A549 (cell line): ENCODE results near the gene KCNQ5. TPM values are rescaled to one million over a fixed set of nuclear protein-coding genes. Genes with fewer than 3 reads are reported as not detected.

Experiments
- ATAC-seq, 2 experiments: fragments of 200-7000 bp in 1 of 2; fragments of >200 bp in 1 of 2; cut with Nextera tagmentation in 1 of 2; cut with Tn5 transposase in 1 of 2; 3 replicates each; pipeline versions ENCODE4 v1.8.0 to v1.9.1; 2018 to 2020; ENCODE audit warnings: mild to moderate bottlenecking in 1 of 2, moderate library complexity in 1 of 2
- CTCF ChIA-PET: fragments of 300-600 bp; sonication (Branson Sonifier 250); formaldehyde crosslinking; extraction: SDS; loops from one replicate; lab custom pipeline; 2021; ENCODE audit warnings: antibody characterized with exemption, inconsistent platforms; lab: Yijun Ruan, JAX
- POLR2A ChIA-PET: fragments of 350-600 bp; formaldehyde crosslinking; extraction: SDS; loops from one replicate; lab custom pipeline; 2021; ENCODE audit warnings: antibody characterized with exemption, inconsistent platforms; lab: Yijun Ruan, JAX
- DNase-seq, 2 experiments: peaks; one replicate each; pipeline versions ENCODE4 v3.0.0 to v3.0.0-alpha.2; 2011 to 2016; ENCODE audit warnings: low read depth in 1 of 2, low spot score in 1 of 2
- FAIRE-seq: peaks from 2 replicates; lab custom pipeline; 2011; peaks lifted over from hg19 to GRCh38; lab: Jason Lieb, UNC
- H3K27ac ChIP-seq, 2 experiments: fragments of >200 bp; sonication (Bioruptor Twin); formaldehyde crosslinking; 3 replicates each; pipeline ENCODE4 v1.5.1; 2016 to 2017
- H3K4me1 ChIP-seq: fragments of >200 bp; sonication (Bioruptor Twin); formaldehyde crosslinking; 3 replicates; pipeline ENCODE4 v1.6.1; 2016
- H3K4me2 ChIP-seq: fragments of >200 bp; sonication (Bioruptor Twin); formaldehyde crosslinking; 3 replicates; pipeline ENCODE4 v1.6.1; 2016
- H3K4me3 ChIP-seq: fragments of >200 bp; sonication (Bioruptor Twin); formaldehyde crosslinking; 3 replicates; pipeline ENCODE4 v1.5.1; 2016
- H3K9me3 ChIP-seq: fragments of >200 bp; sonication (Bioruptor Twin); formaldehyde crosslinking; 3 replicates; pipeline ENCODE4 v1.6.1; 2016
- ATOH8 ChIP-seq: fragments of 250-450 bp; sonication (Bioruptor Pico); IDR thresholded peaks from 2 replicates; pipeline ENCODE4 v1.5.0; 2020; ENCODE audit warnings: low read depth, mild to moderate bottlenecking, moderate library complexity
- CBX2 ChIP-seq: fragments of 200-600 bp; sonication (generic); IDR thresholded peaks from 2 replicates; pipeline ENCODE4 v1.6.1; 2016; ENCODE audit warnings: low read depth, mild to moderate bottlenecking, borderline replicate concordance
- CEBPB ChIP-seq, 2 experiments: fragments of >200 bp in 1 of 2; sonication (Bioruptor Twin) in 1 of 2; formaldehyde crosslinking in 1 of 2; IDR thresholded peaks; 2 replicates each; pipeline ENCODE4 v1.6.1; 2012 to 2016
- CHD2 ChIP-seq: fragments of 150-350 bp; IDR thresholded peaks from 2 replicates; pipeline ENCODE4 v1.6.1; 2014; ENCODE audit warnings: low read length; ENCODE audit not compliant: partially characterized antibody
- KDM5A ChIP-seq: fragments of 200-600 bp; sonication (generic); IDR thresholded peaks from 2 replicates; pipeline ENCODE4 v1.6.1; 2016; ENCODE audit warnings: antibody characterized with exemption, mild to moderate bottlenecking
- MAZ ChIP-seq: fragments of 150-350 bp; IDR thresholded peaks from 2 replicates; pipeline ENCODE4 v1.6.1; 2014; ENCODE audit warnings: antibody characterized with exemption, low read depth, low read length, borderline replicate concordance
- MYC ChIP-seq: IDR thresholded peaks from 2 replicates; pipeline ENCODE4 v1.6.1; 2012; ENCODE audit warnings: mild to moderate bottlenecking, inconsistent platforms, low read length, improper control_type of control experiment, borderline replicate concordance
- NR3C1 ChIP-seq: fragments of >200 bp; sonication (Bioruptor Twin); formaldehyde crosslinking; IDR thresholded peaks from 3 replicates; pipeline ENCODE4 v1.6.1; 2017
- PHF8 ChIP-seq: fragments of 200-600 bp; sonication (generic); IDR thresholded peaks from 2 replicates; pipeline ENCODE4 v1.6.1; 2016; ENCODE audit warnings: low read depth, mild to moderate bottlenecking, antibody characterized with exemption, moderate library complexity, borderline replicate concordance
- RAD21 ChIP-seq, 2 experiments: fragments of >200 bp in 1 of 2; sonication (Bioruptor Twin) in 1 of 2; formaldehyde crosslinking in 1 of 2; IDR thresholded peaks in 1 of 2; conservative IDR thresholded peaks in 1 of 2; 2 replicates in 1 of 2; 3 replicates in 1 of 2; pipeline ENCODE4 v1.6.1; 2012 to 2018; ENCODE audit warnings: inconsistent platforms in 1 of 2
- RNF2 ChIP-seq: fragments of 200-600 bp; sonication (generic); IDR thresholded peaks from 2 replicates; pipeline ENCODE4 v1.6.1; 2016; ENCODE audit warnings: low read depth, mild to moderate bottlenecking, antibody characterized with exemption, moderate library complexity, borderline replicate concordance
- TFCP2L1 ChIP-seq: fragments of 250-450 bp; sonication (Bioruptor Pico); IDR thresholded peaks from 2 replicates; pipeline ENCODE4 v1.5.0; 2021; ENCODE audit warnings: mild to moderate bottlenecking
- TP53 ChIP-seq: fragments of 250-450 bp; sonication (Bioruptor Pico); IDR thresholded peaks from 2 replicates; pipeline ENCODE4 v1.5.0; 2021; ENCODE audit warnings: mild to moderate bottlenecking, moderate library complexity
- ZC3H11A ChIP-seq: fragments of 450-650 bp; IDR thresholded peaks from 2 replicates; pipeline ENCODE4 v1.6.1; 2014; ENCODE audit warnings: antibody characterized with exemption, mild to moderate bottlenecking
- ZFP36 ChIP-seq: fragments of 450-650 bp; IDR thresholded peaks from 2 replicates; pipeline ENCODE4 v1.6.1; 2014; ENCODE audit warnings: borderline replicate concordance; ENCODE audit not compliant: partially characterized antibody
- ZSCAN20 ChIP-seq: fragments of 250-450 bp; sonication (Bioruptor Pico); IDR thresholded peaks from 2 replicates; pipeline ENCODE4 v1.8.0; 2022; ENCODE audit warnings: mild to moderate bottlenecking, moderate library complexity
- WGBS: methylation state at CpG from one replicate; pipeline ENCODE4 v1.1.6; 2017; ENCODE audit errors: missing lambda C conversion rate; 5-methylcytosine and 5-hydroxymethylcytosine counted together
- polyA plus RNA-seq, 4 experiments: library from polyadenylated mRNA; depleted of rRNA in 3 of 4; stranded (reverse); fragments of >200 nt; fragmentation: RNase III in 1 of 4; extraction: RNeasy Plus Mini Kit Qiagen cat#74134 plus additional on column Dnase treatment in 1 of 4; gene quantifications; 2 replicates in 3 of 4; 3 replicates in 1 of 4; pipeline ENCODE4 v1.2.3, GENCODE V29; 2011 to 2017
- TF ChIP-seq, protein P1 (sequence below): fragments of 250-450 bp; sonication (Bioruptor Pico); IDR thresholded peaks from 2 replicates; pipeline ENCODE4 v1.5.0; 2021; ENCODE audit warnings: mild to moderate bottlenecking, moderate library complexity, borderline replicate concordance
- TF ChIP-seq, protein P2 (sequence below): IDR thresholded peaks from 2 replicates; pipeline ENCODE4 v1.6.1; 2012
- TF ChIP-seq, protein P3 (sequence below): fragments of 150-350 bp; IDR thresholded peaks from 2 replicates; pipeline ENCODE4 v1.6.1; 2014; ENCODE audit warnings: low read depth, mild to moderate bottlenecking, low read length

KCNQ5 gene
- polyA plus RNA-seq, 2 of the 4 experiments (the other 2 are of a cell fraction): 1.2 to 1.3 TPM

DNA sequence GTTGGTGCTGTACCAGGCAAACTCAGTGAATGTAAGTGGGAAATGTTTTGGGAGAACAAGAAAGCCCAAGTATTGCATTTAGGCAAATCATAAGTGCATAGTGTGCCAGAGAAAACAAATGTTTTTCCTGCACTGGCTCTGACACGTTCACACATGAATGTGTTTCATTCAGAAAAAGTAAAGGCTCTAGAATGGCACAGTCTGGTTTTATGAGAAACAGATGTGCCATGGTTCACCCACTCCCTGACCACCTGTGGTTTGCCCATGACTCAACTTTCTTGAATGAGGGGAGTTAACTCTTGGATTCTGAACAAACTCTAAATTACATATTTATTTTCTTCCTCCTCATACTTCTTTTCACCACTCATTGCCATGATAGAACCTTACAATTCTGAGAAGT lies 126.9 kb downstream of the KCNQ5 start (continued):
- TF ChIP-seq, protein P1, sequence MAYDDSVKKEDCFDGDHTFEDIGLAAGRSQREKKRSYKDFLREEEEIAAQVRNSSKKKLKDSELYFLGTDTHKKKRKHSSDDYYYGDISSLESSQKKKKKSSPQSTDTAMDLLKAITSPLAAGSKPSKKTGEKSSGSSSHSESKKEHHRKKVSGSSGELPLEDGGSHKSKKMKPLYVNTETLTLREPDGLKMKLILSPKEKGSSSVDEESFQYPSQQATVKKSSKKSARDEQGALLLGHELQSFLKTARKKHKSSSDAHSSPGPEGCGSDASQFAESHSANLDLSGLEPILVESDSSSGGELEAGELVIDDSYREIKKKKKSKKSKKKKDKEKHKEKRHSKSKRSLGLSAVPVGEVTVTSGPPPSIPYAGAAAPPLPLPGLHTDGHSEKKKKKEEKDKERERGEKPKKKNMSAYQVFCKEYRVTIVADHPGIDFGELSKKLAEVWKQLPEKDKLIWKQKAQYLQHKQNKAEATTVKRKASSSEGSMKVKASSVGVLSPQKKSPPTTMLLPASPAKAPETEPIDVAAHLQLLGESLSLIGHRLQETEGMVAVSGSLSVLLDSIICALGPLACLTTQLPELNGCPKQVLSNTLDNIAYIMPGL (CRISPR knock-in tag): no peak
- no peak for TF ChIP-seq TP53 (CRISPR knock-in tag)
- no peak for TF ChIP-seq PHF8
- TF ChIP-seq ZFP36: no peak
- TF ChIP-seq MYC: no peak
- no peak for TF ChIP-seq TFCP2L1 (CRISPR knock-in tag)
- no peak for TF ChIP-seq KDM5A
- TF ChIP-seq ATOH8 (CRISPR knock-in tag): no peak
- TF ChIP-seq CBX2: no peak
- TF ChIP-seq ZSCAN20: no peak

DNA sequence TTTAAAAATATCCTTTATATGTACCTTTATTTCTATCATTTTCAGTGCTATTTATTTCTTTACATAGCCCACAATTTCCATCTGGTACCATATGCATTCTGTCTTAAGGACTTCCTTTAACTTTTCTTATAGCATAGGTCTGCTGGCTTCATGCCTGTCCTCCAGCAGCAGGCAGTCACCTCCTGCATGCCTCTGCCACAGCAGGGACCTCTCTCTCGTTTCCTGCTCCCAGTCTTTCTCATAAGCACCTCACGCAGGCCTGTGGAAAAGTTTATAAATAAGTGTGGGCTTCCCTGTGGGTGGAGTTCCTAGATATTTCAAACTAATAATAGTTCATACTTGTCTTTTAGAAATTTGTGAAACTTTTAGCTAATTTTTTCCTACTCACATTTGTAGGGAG lies 133.9 kb downstream of the KCNQ5 start:
- H3K4me2 ChIP-seq: no peak overlapping the region
- H3K27ac ChIP-seq: no peak overlapping the region
- no peak for TF ChIP-seq ZC3H11A
- TF ChIP-seq KDM5A: no peak
- no peak for TF ChIP-seq CHD2
- TF ChIP-seq MAZ: no peak
- no peak for TF ChIP-seq NR3C1
- TF ChIP-seq CEBPB (IDR thresholded peaks at IDR 0.05): no peak
- TF ChIP-seq, protein P2, sequence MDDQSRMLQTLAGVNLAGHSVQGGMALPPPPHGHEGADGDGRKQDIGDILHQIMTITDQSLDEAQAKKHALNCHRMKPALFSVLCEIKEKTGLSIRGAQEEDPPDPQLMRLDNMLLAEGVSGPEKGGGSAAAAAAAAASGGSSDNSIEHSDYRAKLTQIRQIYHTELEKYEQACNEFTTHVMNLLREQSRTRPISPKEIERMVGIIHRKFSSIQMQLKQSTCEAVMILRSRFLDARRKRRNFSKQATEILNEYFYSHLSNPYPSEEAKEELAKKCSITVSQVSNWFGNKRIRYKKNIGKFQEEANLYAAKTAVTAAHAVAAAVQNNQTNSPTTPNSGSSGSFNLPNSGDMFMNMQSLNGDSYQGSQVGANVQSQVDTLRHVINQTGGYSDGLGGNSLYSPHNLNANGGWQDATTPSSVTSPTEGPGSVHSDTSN: no peak
- no peak for TF ChIP-seq RAD21 (conservative IDR thresholded peaks at IDR 0.05 in 1 of 2, IDR thresholded peaks at IDR 0.05 in 1 of 2)
- TF ChIP-seq, protein P3, sequence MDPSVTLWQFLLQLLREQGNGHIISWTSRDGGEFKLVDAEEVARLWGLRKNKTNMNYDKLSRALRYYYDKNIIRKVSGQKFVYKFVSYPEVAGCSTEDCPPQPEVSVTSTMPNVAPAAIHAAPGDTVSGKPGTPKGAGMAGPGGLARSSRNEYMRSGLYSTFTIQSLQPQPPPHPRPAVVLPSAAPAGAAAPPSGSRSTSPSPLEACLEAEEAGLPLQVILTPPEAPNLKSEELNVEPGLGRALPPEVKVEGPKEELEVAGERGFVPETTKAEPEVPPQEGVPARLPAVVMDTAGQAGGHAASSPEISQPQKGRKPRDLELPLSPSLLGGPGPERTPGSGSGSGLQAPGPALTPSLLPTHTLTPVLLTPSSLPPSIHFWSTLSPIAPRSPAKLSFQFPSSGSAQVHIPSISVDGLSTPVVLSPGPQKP: no peak
- TF ChIP-seq, protein P1 (CRISPR knock-in tag): no peak
- no peak for TF ChIP-seq RNF2
- H3K4me3 ChIP-seq: no peak overlapping the region
- no peaks in the 10 kb centered on the region for H3K4me1 ChIP-seq
- FAIRE-seq (no peak), DNase-seq (no peak), ATAC-seq (no peak)
- POLR2A ChIA-PET: no interaction called here
- H3K9me3 ChIP-seq: no peaks in the 10 kb centered on the region
- CTCF ChIA-PET: no interaction called here
- 44% methylated on average over 2 of the region's 2 CpGs for WGBS
